Uterus (tissue), 2 donors: Measurements from ENCODE around the gene ANKRD44.

Experiments
- CTCF ChIP-seq, 4 experiments: fragments of 200-600 bp in 2 of 4; fragments of 450-650 bp in 2 of 4; sonication (generic) in 2 of 4; IDR thresholded peaks; one replicate each; pipeline ENCODE4 v1.5.1; 2016 to 2019; ENCODE audit warnings: antibody characterized with exemption in 4 of 4, mild to moderate bottlenecking in 2 of 4, moderate library complexity in 1 of 4
- POLR2A ChIP-seq, 2 donors: fragments of 450-650 bp; IDR thresholded peaks; one replicate each; pipeline ENCODE4 v1.6.1; 2016; ENCODE audit warnings: antibody characterized with exemption in 2 of 2, mild to moderate bottlenecking in 1 of 2, moderate library complexity in 1 of 2

GRCh38 chr2:197259470-197259999 lies 51.0 kb downstream of the ANKRD44 start:
- no peak for TF ChIP-seq POLR2A (IDR thresholded peaks at IDR 0.05)
- TF ChIP-seq CTCF (IDR thresholded peaks at IDR 0.05), result no peak
